Panc1 (cell line): ENCODE data around the gene RAD51D.

Experiments used
- CTCF ChIP-seq: fragments of 450-650 bp; IDR thresholded peaks from 2 replicates; pipeline ENCODE4 v1.5.1; 2017; ENCODE audit warnings: mild to moderate bottlenecking
- POLR2AphosphoS5 ChIP-seq: IDR thresholded peaks from 2 replicates; pipeline ENCODE4 v1.6.1; 2012; ENCODE audit warnings: mild to moderate bottlenecking, low read depth, low read length, moderate library complexity
- REST ChIP-seq, 2 experiments: IDR thresholded peaks; 2 replicates each; pipeline ENCODE4 v1.6.1; 2011 to 2012; ENCODE audit warnings: low read depth in 2 of 2, control low read depth in 1 of 2, low read length in 1 of 2, mild to moderate bottlenecking in 1 of 2, moderate library complexity in 1 of 2; ENCODE audit not compliant: insufficient read depth in 1 of 2
- TCF7L2 ChIP-seq: IDR thresholded peaks from 2 replicates; pipeline ENCODE4 v1.6.1; 2011; ENCODE audit warnings: mild to moderate bottlenecking, low read depth, low read length, inconsistent platforms

- no peak for TF ChIP-seq REST (IDR thresholded peaks at IDR 0.05; ENCODE audit: insufficient read depth in 1 of 2, low read depth in 2 of 2, low read length in 1 of 2)
- no peak for TF ChIP-seq POLR2AphosphoS5
- TF ChIP-seq CTCF: no peak
- TF ChIP-seq TCF7L2: no peak
Observed at GRCh38 chr17:35080536-35080935, 39.1 kb downstream of the RAD51D start.
